HG03039 (cell line): ENCODE results near the gene TAF10.

Experiments
- ATAC-seq: cut with Tn5 transposase; IDR thresholded peaks from one replicate; pipeline ENCODE4 v1.9.1; 2021; ENCODE audit warnings: mild to moderate bottlenecking, moderate library complexity; ENCODE audit not compliant: unreplicated experiment

The TAF10 gene

GRCh38 chr11:6640985-6641701, 29.1 kb upstream of the TAF10 start:
- no peak for ATAC-seq

- no peak for ATAC-seq
These were observed 28.3 kb upstream of the TAF10 start for GRCh38 chr11:6640036-6640984.

DNA sequence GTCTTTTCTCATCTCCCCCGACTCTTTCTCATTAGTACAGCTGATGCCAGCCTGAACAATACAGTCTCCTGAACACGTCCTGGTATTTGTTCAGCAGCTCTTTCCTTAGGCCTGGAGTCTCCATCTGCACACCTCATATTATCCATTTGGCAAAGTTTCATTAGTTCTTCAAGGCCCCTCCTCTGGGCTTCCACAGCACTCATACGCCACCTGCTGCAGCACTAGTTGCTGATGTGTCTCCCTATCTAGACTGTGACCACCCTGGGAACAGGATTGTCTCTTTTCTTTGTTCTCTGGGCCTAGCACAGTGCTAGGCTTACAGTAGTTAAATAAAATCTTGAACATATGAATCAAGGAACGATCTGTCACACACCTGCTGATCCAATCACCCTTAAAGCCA, 26.4 kb upstream of the TAF10 start:
- no peak for ATAC-seq

DNA sequence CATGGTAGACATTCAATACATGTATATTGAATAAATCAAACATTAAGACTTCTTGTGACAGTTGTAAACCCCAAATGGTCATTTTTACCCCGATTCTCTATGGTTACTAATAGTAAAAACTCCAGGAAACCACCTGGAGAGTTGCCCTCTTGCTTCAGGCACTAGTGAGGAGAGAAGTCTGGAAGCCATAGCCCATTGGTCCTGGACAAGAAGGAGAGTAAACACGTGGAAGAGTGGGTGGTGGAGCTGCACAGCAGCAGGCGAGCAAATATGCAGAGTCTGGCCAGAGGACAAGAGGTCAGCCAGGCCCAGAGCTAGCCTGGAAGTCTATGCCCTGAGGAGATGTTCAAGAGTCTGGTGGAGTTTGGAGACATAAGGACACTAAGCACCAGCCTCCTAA, 25.9 kb upstream of the TAF10 start:
- no peak for ATAC-seq

DNA sequence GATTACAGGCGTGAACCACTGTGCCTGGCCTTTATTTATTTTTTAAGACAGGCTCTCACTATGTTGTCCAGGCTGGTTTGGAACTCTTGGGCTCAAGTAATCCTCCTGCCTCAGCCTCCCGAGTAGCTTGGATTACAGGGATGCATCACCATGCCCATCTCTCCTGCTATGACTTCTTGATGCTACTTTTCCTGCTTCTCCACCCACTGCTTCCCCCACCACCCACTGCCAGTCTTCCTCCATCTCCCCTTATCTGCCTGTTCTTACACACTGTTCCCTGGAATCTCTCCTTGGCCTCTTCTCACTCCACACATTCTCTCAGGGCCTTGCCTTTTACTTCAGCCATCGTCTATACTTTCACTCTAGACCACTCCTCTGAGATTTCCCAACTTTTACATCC, 24.5 kb upstream of the TAF10 start:
- no peak for ATAC-seq

DNA sequence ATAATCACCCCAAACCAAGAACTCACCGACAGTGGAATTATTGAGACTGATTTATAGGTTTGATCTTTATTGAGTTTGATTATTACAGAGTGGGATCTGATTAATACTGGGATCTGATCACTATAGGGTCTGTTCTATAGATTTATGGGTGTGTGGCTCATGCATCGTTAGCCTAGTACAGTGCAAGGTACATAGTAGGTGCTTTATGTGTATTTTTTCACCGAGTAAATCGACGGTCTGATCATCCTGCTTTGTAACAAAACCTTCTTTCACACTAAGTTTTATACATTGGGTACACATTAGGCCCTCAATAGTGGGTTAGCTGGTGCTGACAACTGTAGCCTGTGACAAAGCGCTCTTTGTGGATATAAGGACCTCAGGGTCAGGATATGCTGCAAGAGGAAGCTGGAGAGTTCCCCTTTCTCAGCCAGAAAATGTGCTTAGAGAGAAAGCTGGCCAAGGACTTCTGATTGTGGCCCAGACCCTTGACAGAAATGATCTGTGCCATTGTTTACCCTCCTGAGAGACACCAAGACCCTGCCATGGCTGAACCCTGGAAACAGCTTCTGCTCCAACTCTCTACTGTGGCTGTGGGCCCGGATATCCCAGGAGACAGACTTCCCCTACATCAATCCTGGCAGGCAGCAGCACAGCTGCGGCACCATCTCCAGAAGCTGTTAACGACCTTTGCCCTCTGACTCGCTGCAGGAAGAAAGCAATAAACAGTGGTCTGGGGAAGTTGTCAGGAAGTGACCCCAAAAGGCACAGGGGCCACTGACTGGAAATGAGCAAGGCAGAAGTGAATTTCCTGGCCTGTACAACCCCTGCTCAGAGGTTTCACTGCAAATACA, 23.3 kb upstream of the TAF10 start:
- no peak for ATAC-seq

DNA sequence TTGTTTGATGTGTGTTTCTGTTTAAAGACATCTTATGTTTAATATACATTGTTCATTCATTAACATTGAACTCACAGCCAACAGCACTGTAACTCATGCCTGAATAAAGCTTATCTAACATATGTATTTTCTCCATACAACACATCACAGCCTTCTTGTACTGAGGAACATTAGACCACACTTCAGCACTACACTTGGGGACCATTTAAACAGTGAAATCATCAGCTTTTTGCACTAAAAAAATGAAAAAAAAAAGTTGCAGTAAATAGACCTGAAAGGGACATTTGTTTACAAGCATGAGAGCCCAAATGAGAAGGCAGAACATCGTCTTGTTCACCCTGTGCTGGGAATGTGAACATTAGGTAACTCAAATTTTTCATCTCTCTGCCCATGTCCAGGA, 22.5 kb upstream of the TAF10 start:
- no peak for ATAC-seq

DNA sequence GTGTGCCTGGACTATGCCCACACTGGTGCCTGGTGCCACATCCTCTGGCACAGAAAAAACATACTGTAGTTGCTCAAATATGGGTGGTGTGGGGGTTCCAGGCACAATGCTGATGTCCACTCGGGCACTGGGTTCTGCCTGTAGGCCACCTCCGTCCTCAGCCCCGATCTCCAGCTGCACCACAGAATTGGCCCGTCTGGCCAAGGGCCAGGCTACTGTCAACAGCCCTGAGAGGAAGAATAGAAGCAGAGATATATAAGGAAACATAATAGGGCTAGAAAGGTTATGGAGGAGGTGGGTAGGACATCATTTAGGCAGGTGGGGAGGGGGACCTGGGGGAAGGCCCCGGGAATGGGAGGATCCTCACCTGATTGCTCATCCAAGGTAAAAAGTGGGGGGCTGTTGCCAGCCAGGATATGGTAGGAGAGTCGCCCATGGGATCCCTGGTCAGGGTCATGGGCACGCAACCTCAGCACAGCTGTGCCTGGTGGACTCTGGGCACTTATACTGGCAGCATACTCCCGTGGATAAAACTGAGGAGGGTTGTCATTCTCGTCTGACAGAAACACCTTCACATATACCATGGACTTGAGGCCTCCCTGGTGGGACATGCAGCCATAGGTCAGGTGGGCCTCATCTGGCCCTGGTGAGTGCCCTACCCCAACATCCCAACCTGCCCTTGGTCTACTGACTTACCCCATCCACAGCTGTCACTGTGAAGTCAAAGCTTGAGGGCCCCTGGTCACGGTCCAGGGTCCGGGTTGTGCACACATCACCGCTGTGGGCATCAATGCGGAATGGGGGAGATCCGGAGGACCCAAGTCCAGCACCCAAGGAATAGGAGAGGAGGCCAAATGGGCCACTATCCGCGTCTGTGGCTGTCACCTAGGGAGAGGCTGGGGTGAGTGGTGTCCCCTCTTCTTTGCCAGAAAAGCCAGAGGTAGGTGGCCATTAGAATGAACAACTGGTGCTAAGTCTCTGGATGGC, 21.7 kb upstream of the TAF10 start:
- ATAC-seq: no peak

DNA sequence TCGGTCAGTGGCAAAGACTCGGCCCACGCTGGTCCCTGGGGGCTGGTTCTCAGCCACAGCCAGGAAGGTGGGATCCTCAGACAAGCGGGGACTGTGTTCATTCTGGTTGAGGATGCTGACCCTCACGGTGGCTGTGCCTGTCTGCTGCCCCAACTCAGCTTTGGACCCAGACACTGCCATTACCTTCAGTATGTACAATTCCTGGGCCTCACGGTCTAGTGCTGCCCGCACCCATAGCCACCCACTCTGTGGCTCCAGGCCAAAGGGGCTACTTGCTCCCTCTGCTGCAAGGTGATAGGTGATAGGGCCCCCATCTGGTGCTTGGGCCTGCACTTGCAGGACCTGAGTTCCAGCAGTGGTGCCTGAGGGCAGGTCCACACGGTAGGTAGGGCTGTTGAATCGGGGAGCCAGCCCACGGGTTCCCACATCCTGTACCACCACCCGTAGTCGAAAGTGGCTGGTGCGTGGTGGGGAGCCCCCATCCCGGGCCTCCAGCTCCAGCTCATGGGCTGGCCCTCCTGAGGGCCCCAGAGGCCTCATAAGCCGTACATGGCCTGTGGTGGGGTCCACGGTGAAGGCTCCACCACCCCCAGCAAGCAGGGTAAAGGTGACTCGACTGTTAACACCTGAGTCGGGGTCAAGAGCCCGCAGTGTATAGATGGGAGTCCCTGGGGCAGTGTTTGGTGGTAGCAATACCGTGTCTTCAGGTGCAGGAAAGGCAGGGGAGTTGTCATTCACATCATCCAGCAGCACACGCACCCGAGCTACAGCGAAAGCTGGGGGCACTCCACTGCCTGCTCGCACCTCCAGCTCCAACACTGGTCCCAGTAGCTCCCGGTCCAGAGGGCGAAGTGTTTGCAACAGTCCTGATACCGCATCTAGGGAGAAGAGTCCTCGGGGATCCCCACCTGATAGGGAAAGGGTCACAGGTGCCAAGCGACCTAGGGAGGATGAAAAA, 20.4 kb upstream of the TAF10 start:
- ATAC-seq: no peak

- no peak for ATAC-seq
These were observed 19.4 kb upstream of the TAF10 start for GRCh38 chr11:6631361-6631890.

DNA sequence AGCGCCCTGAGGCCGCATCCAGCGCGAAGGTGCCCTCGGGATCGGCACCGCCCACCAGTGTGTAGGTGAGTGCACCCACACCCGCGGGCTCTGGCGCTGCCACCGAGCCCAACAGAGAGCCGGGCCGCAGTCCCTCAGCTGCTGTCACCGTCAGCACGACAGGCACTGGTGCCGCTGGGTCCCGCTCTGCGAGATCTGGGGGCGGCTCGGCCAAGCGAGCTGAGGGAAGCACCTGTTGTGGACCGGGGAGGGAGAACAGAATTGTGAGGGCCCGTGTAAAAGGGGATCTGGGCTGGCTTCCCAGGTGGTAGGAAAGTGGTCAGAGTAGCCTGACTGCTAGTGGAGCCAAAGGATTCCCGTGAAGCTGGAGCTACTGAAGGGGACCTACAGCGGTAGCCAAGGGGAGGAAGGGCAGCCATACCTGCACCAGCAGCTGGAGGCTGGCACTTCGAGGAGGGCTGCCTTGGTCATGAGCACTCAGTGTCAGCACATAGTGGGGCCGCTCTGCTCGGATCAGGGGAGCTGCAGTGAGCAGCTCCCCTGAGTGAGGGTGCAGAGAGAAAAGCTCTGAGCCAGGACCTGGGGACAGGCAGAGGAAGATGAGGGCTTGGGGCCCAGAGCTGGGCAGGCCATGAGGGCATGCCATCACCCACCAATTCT, 18.7 kb upstream of the TAF10 start:
- ATAC-seq: no peak

- no peak for ATAC-seq
These were observed 18.0 kb upstream of the TAF10 start for GRCh38 chr11:6629892-6630631.

DNA sequence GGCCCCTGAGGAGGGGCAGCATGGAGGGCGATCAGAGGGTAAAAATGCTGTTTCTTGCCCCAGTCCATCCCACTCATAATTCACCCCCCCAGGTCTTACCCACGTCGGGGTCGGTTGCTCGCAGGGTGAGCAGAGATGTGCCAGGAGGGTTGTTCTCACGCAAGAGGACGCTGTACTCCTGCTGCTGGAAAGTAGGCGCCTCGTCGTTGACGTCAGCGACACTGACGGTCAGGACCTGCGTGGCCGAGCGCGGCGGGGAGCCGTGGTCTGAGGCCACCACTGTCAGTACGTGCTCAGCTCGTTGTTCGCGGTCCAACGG, 17.5 kb upstream of the TAF10 start:
- no peak for ATAC-seq

GRCh38 chr11:6628526-6628925, 16.5 kb upstream of the TAF10 start:
- no peak for ATAC-seq

GRCh38 chr11:6627762-6628241, 15.8 kb upstream of the TAF10 start:
- no peak for ATAC-seq

DNA sequence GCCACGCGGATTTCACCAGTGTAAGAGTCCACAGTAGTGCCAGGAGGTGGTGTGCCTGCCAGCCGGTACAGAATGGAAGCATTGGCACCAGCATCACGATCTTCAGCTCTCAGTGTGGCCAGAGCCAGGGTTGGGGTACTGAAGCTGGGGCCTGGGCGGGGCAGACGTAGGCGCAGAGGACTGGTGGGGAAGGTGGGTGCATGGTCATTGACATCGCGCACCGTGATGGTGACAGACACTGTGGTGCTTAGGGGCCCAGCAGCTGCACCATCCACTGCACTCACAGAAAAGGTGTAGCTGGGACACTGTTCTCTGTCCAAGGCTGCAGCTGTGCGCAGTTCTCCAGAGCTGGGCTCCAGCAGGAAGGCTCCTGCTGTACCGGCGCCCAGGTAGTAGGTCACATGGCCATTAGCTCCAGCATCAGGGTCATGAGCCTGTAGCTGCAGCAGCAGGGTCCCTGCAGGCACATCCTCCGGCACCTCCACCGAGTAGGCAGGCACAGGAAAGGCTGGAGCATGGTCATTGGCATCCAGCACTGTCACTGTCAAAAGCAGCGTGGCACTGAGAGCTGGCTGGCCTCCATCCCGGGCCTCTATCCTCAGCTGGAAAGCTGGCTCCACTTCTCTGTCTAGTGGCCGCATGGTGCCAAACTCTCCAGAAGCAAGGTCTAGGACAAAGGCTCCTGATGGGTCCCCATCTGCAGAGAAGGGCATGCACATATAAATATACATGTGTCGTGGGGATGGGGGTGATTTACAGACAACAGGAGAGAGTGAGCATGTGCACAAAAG, 15.2 kb upstream of the TAF10 start:
- no peak for ATAC-seq
